Adrenal gland (tissue), 12 donors: ENCODE data around the gene CASQ1. TPM values are rescaled to one million over a fixed set of nuclear protein-coding genes. Genes with fewer than 3 reads are reported as not detected.
A peak's percentile ranks its signal among the peaks of the same experiment; 100 is the strongest.

Experiments
- DNase-seq, 7 donors: peaks; one replicate each; pipeline ENCODE4 v3.0.0-alpha.2; 2019 to 2020
- H3K27ac ChIP-seq, 5 donors: fragments of 200-600 bp; sonication (generic) in 4 of 5; 1 replicate in 3 of 5; 2 replicates in 2 of 5; pipeline versions ENCODE4 v1.5.1 to v1.8.0; 2016 to 2020; ENCODE audit warnings: mild to moderate bottlenecking in 1 of 5
- H3K27me3 ChIP-seq: fragments of 200-600 bp; 2 replicates; pipeline ENCODE4 v1.8.0; 2021
- H3K36me3 ChIP-seq, 2 donors: fragments of 200-600 bp; replicated peaks in 1 of 2; 1 replicate in 1 of 2; 2 replicates in 1 of 2; pipeline versions ENCODE4 v1.5.1 to v1.8.0; 2018 to 2022
- H3K4me1 ChIP-seq, 2 donors: fragments of 200-600 bp; replicated peaks in 1 of 2; 1 replicate in 1 of 2; 2 replicates in 1 of 2; pipeline versions ENCODE4 v1.5.1 to v1.8.0; 2018 to 2021
- H3K4me3 ChIP-seq, 4 donors: fragments of 200-600 bp; sonication (generic) in 3 of 4; one replicate each; pipeline ENCODE4 v1.5.1; 2016 to 2018
- H3K9me3 ChIP-seq, 3 donors: fragments of 200-600 bp; sonication (generic) in 1 of 3; replicated peaks in 1 of 3; 1 replicate in 2 of 3; 2 replicates in 1 of 3; pipeline versions ENCODE4 v1.5.1 to v1.8.0; 2016 to 2021
- POLR2A ChIP-seq, 2 donors: fragments of 450-650 bp; IDR thresholded peaks; one replicate each; pipeline ENCODE4 v1.6.1; 2017; ENCODE audit warnings: antibody characterized with exemption in 2 of 2, mild to moderate bottlenecking in 2 of 2, moderate library complexity in 1 of 2
- WGBS, 4 donors: extraction: QIAGEN DNeasy Blood & Tissue Kit in 2 of 4; methylation state at CpG; one replicate each; pipeline versions ENCODE4 v1.1.5 to v1.1.7; 2013 to 2017; 5-methylcytosine and 5-hydroxymethylcytosine counted together
- intact Hi-C, 2 donors: fragments of 100-400 bp; cut with DNase I; formaldehyde crosslinking; loops; one replicate each; pipeline versions ENCODE4 v1.14.1 to v1.15.0; 2022 to 2023
- polyA plus RNA-seq, 3 donors: library from polyadenylated mRNA; stranded (reverse); fragments of 200-250 nt in 2 of 3; fragments of 350-450 nt in 1 of 3; fragmentation: Illumina TruSeq in 1 of 3; extraction: RNeasy Lipid Tissue Mini Kit (QIAGEN cat#74804) in 1 of 3; gene quantifications; one replicate each; pipeline ENCODE4 v1.2.3, GENCODE V29; 2013 to 2014
- total RNA-seq, 9 donors: library from RNA; depleted of rRNA in 4 of 9; stranded (reverse); fragments of >200 nt in 4 of 9; fragments of 120-200 nt in 1 of 9; fragmentation: NEBNext Ultra II Directional in 1 of 9; extraction: Animal tissue kit (Norgen Biotek cat#: 25700) in 1 of 9; gene quantifications; one replicate each; pipeline versions ENCODE4 v1.1.0 to v1.2.4, GENCODE V29; 2013 to 2023
- TF ChIP-seq, protein P1 (sequence below), 6 experiments: fragments of 450-650 bp in 4 of 6; fragments of 200-600 bp in 2 of 6; sonication (generic) in 1 of 6; IDR thresholded peaks; 1 replicate in 5 of 6; 2 replicates in 1 of 6; pipeline versions ENCODE4 v1.5.1 to v1.8.0; 2016 to 2021; ENCODE audit warnings: antibody characterized with exemption in 6 of 6, mild to moderate bottlenecking in 2 of 6, moderate library complexity in 1 of 6
- donor health status: healthy with polysubstance abuse.
- donor health status: Bipolar disorder and iron deficiency.
- donor health status: DM: yes; HTN: yes; CAD: no.
- donor health status: DM: no; HTN: no; CAD: no.
- donor health status: DM: no; HTN: no; CAD: no.
- donor health status: DM: yes; HTN: yes; CAD: no.

The CASQ1 gene
- total and polyA plus RNA-seq, 12 donors, result 0.11 to 1.6 (median 0.17) TPM; not detected in 7

DNA sequence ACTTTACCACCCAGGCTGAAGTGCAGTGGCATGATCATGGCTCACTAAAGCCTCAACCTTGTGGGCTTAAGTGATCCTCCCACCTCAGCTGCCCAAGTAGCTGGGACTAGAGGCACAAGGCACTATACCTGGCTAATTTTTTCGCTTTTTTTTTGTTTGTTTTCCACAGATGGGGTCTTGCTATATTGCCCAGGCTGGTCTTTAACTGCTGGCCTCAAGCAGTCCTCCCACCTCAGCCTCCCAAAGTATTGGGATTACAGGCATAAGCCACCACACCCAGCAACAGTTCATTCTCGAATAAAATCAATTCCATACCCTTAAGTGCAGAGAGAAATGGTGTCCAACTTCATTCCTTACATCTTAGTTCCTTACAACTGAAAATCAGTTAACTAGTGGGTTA is 47.2 kb downstream of the CASQ1 start:
- 88 to 98% (median 95%) methylated on average over 2 of the region's 2 CpGs for WGBS, 4 donors
- no peaks in the 10 kb centered on the region for H3K27me3 ChIP-seq
- H3K4me3 ChIP-seq, result no peak overlapping the region
- H3K36me3 ChIP-seq, result peaks cover 0 to 74% of the 10 kb centered on the region in 2 donors
- TF ChIP-seq, protein P1, sequence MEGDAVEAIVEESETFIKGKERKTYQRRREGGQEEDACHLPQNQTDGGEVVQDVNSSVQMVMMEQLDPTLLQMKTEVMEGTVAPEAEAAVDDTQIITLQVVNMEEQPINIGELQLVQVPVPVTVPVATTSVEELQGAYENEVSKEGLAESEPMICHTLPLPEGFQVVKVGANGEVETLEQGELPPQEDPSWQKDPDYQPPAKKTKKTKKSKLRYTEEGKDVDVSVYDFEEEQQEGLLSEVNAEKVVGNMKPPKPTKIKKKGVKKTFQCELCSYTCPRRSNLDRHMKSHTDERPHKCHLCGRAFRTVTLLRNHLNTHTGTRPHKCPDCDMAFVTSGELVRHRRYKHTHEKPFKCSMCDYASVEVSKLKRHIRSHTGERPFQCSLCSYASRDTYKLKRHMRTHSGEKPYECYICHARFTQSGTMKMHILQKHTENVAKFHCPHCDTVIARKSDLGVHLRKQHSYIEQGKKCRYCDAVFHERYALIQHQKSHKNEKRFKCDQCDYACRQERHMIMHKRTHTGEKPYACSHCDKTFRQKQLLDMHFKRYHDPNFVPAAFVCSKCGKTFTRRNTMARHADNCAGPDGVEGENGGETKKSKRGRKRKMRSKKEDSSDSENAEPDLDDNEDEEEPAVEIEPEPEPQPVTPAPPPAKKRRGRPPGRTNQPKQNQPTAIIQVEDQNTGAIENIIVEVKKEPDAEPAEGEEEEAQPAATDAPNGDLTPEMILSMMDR (IDR thresholded peaks at IDR 0.05), result no peak
- TF ChIP-seq POLR2A (IDR thresholded peaks at IDR 0.05), result no peak
- no peaks in the 10 kb centered on the region for H3K9me3 ChIP-seq
- intact Hi-C loops, result no loop called here
- H3K4me1 ChIP-seq, result peaks cover 5 to 24% of the 10 kb centered on the region in 2 donors
- H3K27ac ChIP-seq, result no peak overlapping the region
- no peak for DNase-seq

DNA sequence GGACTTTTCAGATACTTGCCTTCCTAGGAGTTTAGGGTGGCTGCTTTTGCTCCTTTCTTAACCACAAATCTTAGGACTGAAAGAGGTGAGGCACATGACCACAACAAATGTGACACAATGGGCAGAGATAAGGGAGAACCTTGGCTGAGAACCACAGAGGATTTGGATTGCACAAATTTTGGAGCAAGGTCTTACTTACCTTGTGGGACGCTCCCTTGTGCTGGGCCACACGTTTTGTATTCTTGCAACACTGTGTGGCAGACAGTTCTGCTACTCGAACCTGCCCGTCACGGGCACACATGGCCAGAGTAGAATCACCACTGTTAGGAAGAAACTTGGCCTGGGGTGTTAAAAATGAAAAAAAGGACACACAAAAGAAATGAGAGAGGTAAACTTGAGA is 48.0 kb downstream of the CASQ1 start:
- intact Hi-C loops, result no loop called here
- TF ChIP-seq, protein P1 (IDR thresholded peaks at IDR 0.05), result no peak
- no peak for TF ChIP-seq POLR2A (IDR thresholded peaks at IDR 0.05)
- no peaks in the 10 kb centered on the region for H3K9me3 ChIP-seq
- peaks cover 0 to 76% of the 10 kb centered on the region in 2 donors for H3K36me3 ChIP-seq
- peaks cover 5 to 24% of the 10 kb centered on the region in 2 donors for H3K4me1 ChIP-seq
- H3K27ac ChIP-seq, result no peak overlapping the region
- WGBS, 4 donors, result 40 to 64% (median 52%) methylated on average over 5 of the region's 5 CpGs
- DNase-seq, result peak in 6 of 7 donors; percentile 61 to 84 (median 80)
- no peak overlapping the region for H3K4me3 ChIP-seq
- no peaks in the 10 kb centered on the region for H3K27me3 ChIP-seq

DNA sequence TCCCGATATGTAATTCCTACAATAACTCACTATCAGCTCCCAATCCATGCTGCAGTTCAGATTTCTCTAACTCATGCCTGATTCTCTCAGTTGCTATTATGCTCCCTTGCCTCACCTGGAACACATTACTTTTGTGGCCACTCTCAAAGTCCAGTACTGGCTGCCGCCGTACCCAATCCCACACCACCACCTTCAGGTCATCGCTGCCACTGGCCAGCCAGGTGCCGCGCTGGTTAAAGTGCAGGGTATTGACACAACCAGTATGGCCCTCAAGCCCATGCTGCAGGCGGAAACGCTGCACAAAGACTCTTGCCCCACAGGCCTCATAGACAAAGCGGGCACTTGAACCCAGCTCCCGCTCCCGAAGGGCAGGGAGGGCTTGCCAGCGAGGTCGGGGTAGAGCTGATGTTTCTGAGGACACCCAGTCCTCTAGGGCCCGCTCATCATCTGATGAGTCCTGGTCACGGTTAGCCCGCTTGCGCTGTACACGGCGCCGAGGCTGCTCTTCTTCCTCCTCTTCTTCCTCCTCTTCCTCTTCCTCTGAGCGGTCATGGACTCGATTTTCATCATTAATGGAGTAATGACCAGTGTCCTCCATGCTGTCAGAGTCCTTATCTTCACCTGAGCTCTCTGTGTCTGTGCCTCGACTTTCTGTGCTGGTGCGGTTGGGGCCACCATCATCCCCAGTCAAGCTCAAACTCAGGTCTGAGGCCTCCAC is 49.4 kb downstream of the CASQ1 start:
- intact Hi-C loops, result loop anchor here in 1 of 2 donors (10.0 kb wide), 1 partner anchor 45 kb away; the partner anchor contains the start of gene CASQ1
- no peak overlapping the region for H3K4me3 ChIP-seq
- no peaks in the 10 kb centered on the region for H3K9me3 ChIP-seq
- peaks cover 0 to 82% of the 10 kb centered on the region in 2 donors for H3K36me3 ChIP-seq
- DNase-seq, result no peak
- TF ChIP-seq, protein P1 (IDR thresholded peaks at IDR 0.05), result no peak
- TF ChIP-seq POLR2A (IDR thresholded peaks at IDR 0.05), result no peak
- 93 to 95% (median 95%) methylated on average over 20 to 24 of the region's 24 CpGs for WGBS, 4 donors
- H3K27me3 ChIP-seq, result no peaks in the 10 kb centered on the region
- no peak overlapping the region for H3K27ac ChIP-seq
- H3K4me1 ChIP-seq, result peaks cover 5 to 17% of the 10 kb centered on the region in 2 donors

DNA sequence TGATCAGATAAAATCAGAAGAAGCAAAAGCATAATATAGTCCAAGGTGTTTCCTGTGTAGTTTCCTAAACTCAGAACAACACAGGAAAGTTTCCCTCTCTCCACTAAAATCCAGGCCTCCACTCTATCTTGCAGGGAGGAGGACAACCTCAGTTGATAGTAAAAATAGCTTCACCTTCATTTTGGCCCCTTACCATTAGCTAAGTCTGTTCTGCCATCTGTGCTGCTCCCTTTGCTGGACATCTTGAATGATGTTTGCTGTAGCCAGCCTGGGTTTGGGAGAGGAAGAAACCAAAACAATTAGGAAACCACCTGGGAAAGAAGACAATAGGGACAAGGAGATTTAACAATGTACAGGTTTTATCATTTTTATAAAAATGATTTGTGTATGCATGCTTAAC is 53.4 kb downstream of the CASQ1 start:
- TF ChIP-seq, protein P1 (IDR thresholded peaks at IDR 0.05), result no peak
- TF ChIP-seq POLR2A (IDR thresholded peaks at IDR 0.05), result no peak
- Histone ChIP-seq H3K4me1 (peaks cover 2 to 16% of the 10 kb centered on the region in 2 donors), H3K9me3 (no peaks in the 10 kb centered on the region), H3K4me3 (no peak overlapping the region), H3K27me3 (no peaks in the 10 kb centered on the region), H3K36me3 (peaks cover 0 to 45% of the 10 kb centered on the region in 2 donors), H3K27ac (no peak overlapping the region)
- DNase-seq, result no peak
- intact Hi-C loops, result loop anchor here in 1 of 2 donors (10.0 kb wide), 1 partner anchor 49 kb away; the partner anchor contains the start of gene CASQ1
